ENCODE measurements around the gene MAL. TPM values are rescaled to one million over a fixed set of nuclear protein-coding genes. Genes with fewer than 3 reads are reported as not detected.

MAL gene
- total and polyA plus RNA-seq, 2 of the 13 experiments (the other 11 are each of a cell fraction or from before 2014, with no cell fraction given): not detected

GRCh38 chr2:94987074-94988020, 38.2 kb upstream of the MAL start:
- ChIA-PET CTCF (ENCODE audit: low intra/inter-chr PET ratio, low total read pairs) (interaction anchor here (1.3 to 1.5 kb wide), 2 partner anchors 67 to 128 kb away, joined by 4 to 11 read pairs; no protein-coding TSS in a partner anchor), POLR2A (no interaction called here)
- Histone ChIP-seq H3K4me3 (replicated peaks in 1 of 3; ENCODE audit: insufficient read depth in 1 of 3, low read depth in 2 of 3, low read length in 3 of 3) (no peak overlapping the region), H3K79me2 (ENCODE audit: insufficient read depth, low read length) (no peaks in the 10 kb centered on the region), H3K27ac (ENCODE audit: extremely low read length, insufficient read depth, low read length) (no peak overlapping the region), H3K9me3 (ENCODE audit: low read length) (no peaks in the 10 kb centered on the region), H3K36me3 (replicated peaks in 1 of 2; ENCODE audit: control insufficient read depth in 1 of 2, insufficient read depth in 2 of 2, low read length in 2 of 2) (no peaks in the 10 kb centered on the region), H3K4me2 (ENCODE audit: low read depth, low read length) (no peak overlapping the region), H2AFZ (ENCODE audit: low read length) (no peak overlapping the region), H3K27me3 (ENCODE audit: control insufficient read depth in 1 of 2, insufficient read depth in 2 of 2, low read length in 2 of 2) (peaks cover 0 to 27% of the 10 kb centered on the region in 2 experiments; a peak in 4 of 5 replicates), H3K4me1 (ENCODE audit: insufficient read depth, low read length) (no peaks in the 10 kb centered on the region), H4K20me1 (ENCODE audit: insufficient read depth, low read length) (no peaks in the 10 kb centered on the region), H3K9ac (ENCODE audit: insufficient read depth, low read depth, low read length) (no peak overlapping the region)
- intact Hi-C loops (cut with micrococcal nuclease; ENCODE audit: unreplicated experiment) (no loop called here), in situ Hi-C loops (cut with HindIII; ENCODE audit: extremely low pct_ligation_motif_present, low pct_unique_long_range_greater_than_20kb) (no loop called here)
- WGBS (ENCODE audit: low lambda C conversion rate): 16% methylated on average over 13 of the region's 15 CpGs
- no peak for FAIRE-seq
- TF ChIP-seq, protein P1, sequence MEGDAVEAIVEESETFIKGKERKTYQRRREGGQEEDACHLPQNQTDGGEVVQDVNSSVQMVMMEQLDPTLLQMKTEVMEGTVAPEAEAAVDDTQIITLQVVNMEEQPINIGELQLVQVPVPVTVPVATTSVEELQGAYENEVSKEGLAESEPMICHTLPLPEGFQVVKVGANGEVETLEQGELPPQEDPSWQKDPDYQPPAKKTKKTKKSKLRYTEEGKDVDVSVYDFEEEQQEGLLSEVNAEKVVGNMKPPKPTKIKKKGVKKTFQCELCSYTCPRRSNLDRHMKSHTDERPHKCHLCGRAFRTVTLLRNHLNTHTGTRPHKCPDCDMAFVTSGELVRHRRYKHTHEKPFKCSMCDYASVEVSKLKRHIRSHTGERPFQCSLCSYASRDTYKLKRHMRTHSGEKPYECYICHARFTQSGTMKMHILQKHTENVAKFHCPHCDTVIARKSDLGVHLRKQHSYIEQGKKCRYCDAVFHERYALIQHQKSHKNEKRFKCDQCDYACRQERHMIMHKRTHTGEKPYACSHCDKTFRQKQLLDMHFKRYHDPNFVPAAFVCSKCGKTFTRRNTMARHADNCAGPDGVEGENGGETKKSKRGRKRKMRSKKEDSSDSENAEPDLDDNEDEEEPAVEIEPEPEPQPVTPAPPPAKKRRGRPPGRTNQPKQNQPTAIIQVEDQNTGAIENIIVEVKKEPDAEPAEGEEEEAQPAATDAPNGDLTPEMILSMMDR (CRISPR knock-in tag; IDR thresholded peaks at IDR 0.05): peak; percentile 22; the same call in 1 of the 2 replicates
- TF ChIP-seq, protein P2, sequence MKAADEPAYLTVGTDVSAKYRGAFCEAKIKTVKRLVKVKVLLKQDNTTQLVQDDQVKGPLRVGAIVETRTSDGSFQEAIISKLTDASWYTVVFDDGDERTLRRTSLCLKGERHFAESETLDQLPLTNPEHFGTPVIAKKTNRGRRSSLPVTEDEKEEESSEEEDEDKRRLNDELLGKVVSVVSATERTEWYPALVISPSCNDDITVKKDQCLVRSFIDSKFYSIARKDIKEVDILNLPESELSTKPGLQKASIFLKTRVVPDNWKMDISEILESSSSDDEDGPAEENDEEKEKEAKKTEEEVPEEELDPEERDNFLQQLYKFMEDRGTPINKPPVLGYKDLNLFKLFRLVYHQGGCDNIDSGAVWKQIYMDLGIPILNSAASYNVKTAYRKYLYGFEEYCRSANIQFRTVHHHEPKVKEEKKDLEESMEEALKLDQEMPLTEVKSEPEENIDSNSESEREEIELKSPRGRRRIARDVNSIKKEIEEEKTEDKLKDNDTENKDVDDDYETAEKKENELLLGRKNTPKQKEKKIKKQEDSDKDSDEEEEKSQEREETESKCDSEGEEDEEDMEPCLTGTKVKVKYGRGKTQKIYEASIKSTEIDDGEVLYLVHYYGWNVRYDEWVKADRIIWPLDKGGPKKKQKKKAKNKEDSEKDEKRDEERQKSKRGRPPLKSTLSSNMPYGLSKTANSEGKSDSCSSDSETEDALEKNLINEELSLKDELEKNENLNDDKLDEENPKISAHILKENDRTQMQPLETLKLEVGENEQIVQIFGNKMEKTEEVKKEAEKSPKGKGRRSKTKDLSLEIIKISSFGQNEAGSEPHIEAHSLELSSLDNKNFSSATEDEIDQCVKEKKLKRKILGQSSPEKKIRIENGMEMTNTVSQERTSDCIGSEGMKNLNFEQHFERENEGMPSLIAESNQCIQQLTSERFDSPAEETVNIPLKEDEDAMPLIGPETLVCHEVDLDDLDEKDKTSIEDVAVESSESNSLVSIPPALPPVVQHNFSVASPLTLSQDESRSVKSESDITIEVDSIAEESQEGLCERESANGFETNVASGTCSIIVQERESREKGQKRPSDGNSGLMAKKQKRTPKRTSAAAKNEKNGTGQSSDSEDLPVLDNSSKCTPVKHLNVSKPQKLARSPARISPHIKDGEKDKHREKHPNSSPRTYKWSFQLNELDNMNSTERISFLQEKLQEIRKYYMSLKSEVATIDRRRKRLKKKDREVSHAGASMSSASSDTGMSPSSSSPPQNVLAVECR (CRISPR knock-in tag; IDR thresholded peaks at IDR 0.05; ENCODE audit: borderline replicate concordance): no peak
- BruUV-seq (replicated peaks): no TSS peak
- no peak for DNase-seq (ENCODE audit: low spot score)
- ATAC-seq: peak; percentile 53

Data from HepG2 (cell line).